H1 (cell line): ENCODE data around the gene TEX2.

Experiments
- BACH1 ChIP-seq: IDR thresholded peaks from 2 replicates; pipeline ENCODE4 v1.6.1; 2012; ENCODE audit warnings: low read length, improper control_type of control experiment
- CEBPB ChIP-seq: IDR thresholded peaks from 2 replicates; pipeline ENCODE4 v1.6.1; 2012; ENCODE audit warnings: low read depth, low read length
- EZH2 ChIP-seq: fragments of 200-600 bp; sonication (generic); IDR thresholded peaks from 2 replicates; pipeline ENCODE4 v1.7.1; 2012; ENCODE audit warnings: low read depth, mild to moderate bottlenecking, moderate library complexity, low read length, inconsistent platforms; ENCODE audit not compliant: severe bottlenecking
- MAFK ChIP-seq: IDR thresholded peaks from 2 replicates; pipeline ENCODE4 v1.6.1; 2012; ENCODE audit warnings: low read depth, mild to moderate bottlenecking, improper control_type of control experiment, low read length
- POLR2AphosphoS5 ChIP-seq: IDR thresholded peaks from 2 replicates; pipeline ENCODE4 v1.6.1; 2011; ENCODE audit warnings: low read depth, low read length
- SAP30 ChIP-seq: fragments of 300-600 bp; sonication (generic); IDR thresholded peaks from 2 replicates; pipeline ENCODE4 v1.7.1; 2012; ENCODE audit warnings: low read length, moderate library complexity, mild to moderate bottlenecking, inconsistent platforms; ENCODE audit not compliant: insufficient read depth, insufficient replicate concordance
- SIRT6 ChIP-seq: IDR thresholded peaks from one replicate; pipeline ENCODE4 v1.7.1; 2012; ENCODE audit warnings: low read length, inconsistent platforms
- TF ChIP-seq, protein P1 (sequence below), 3 experiments: IDR thresholded peaks; 1 replicate in 2 of 3; 2 replicates in 1 of 3; pipeline versions ENCODE4 v1.5.1 to v1.6.1; 2011; ENCODE audit warnings: low read length in 3 of 3, mild to moderate bottlenecking in 3 of 3, inconsistent platforms in 2 of 3, low read depth in 1 of 3, moderate library complexity in 1 of 3; ENCODE audit not compliant: insufficient read depth in 1 of 3; ENCODE audit errors: control extremely low read depth in 1 of 3

DNA sequence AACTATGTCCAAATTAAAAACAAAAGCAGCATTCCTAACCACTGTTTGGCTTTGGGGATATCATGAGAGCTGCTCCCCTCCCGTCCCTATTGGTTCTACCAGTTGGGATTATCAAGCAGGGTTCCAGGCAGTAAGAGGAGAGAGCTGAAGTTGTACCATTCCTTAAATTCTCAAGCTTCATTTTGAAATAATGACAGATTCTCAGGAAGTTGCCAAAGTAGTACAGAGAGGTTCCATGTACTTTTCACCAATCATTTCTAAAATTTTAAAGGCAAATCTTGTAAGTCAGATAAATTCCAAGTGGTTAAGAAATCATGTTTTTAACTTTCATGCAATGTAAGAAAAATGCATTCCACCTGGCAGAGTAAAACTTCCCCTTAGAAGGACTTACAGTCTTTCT is 36.9 kb downstream of the TEX2 start:
- TF ChIP-seq CEBPB (no peak), SIRT6 (no peak), POLR2AphosphoS5 (no peak), SAP30 (no peak), MAFK (no peak), EZH2 (no peak), BACH1 (no peak)
- TF ChIP-seq, protein P1, sequence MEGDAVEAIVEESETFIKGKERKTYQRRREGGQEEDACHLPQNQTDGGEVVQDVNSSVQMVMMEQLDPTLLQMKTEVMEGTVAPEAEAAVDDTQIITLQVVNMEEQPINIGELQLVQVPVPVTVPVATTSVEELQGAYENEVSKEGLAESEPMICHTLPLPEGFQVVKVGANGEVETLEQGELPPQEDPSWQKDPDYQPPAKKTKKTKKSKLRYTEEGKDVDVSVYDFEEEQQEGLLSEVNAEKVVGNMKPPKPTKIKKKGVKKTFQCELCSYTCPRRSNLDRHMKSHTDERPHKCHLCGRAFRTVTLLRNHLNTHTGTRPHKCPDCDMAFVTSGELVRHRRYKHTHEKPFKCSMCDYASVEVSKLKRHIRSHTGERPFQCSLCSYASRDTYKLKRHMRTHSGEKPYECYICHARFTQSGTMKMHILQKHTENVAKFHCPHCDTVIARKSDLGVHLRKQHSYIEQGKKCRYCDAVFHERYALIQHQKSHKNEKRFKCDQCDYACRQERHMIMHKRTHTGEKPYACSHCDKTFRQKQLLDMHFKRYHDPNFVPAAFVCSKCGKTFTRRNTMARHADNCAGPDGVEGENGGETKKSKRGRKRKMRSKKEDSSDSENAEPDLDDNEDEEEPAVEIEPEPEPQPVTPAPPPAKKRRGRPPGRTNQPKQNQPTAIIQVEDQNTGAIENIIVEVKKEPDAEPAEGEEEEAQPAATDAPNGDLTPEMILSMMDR (IDR thresholded peaks at IDR 0.05; ENCODE audit: control extremely low read depth in 1 of 3, insufficient read depth in 1 of 3, low read depth in 1 of 3, low read length in 3 of 3), result no peak
